ENCODE measurements around the gene NUDT13.
"Not testable (repeated sequence)": the region's sequence is repeated elsewhere in the genome, so short reads cannot be mapped to it uniquely, and the experiment has no call there.

Gene NUDT13

GRCh38 chr10:73099141-73099540, 11.1 kb upstream of the NUDT13 start:
- no peak for DNase-seq (ENCODE audit: low read depth, low spot score)

- no peak for DNase-seq (ENCODE audit: low read depth, low spot score)
Measured at GRCh38 chr10:73106301-73106700, 4.0 kb upstream of the NUDT13 start.

- not testable (repeated sequence) for DNase-seq (ENCODE audit: low read depth, low spot score)
Measured at GRCh38 chr10:73109248-73109652, 1.0 kb upstream of the NUDT13 start.

GRCh38 chr10:73112032-73112431, 1.8 kb downstream of the NUDT13 start:
- DNase-seq (ENCODE audit: low read depth, low spot score), result not testable (repeated sequence)

- DNase-seq (ENCODE audit: low read depth, low spot score), result no peak
Measured at GRCh38 chr10:73113551-73113950, 3.3 kb downstream of the NUDT13 start.

- DNase-seq (ENCODE audit: low read depth, low spot score), result no peak
Measured at GRCh38 chr10:73116017-73116416, 5.8 kb downstream of the NUDT13 start.

- no peak for DNase-seq (ENCODE audit: low read depth, low spot score)
Measured at GRCh38 chr10:73117976-73118743, 7.9 kb downstream of the NUDT13 start.

- no peak for DNase-seq (ENCODE audit: low read depth, low spot score)
Measured at GRCh38 chr10:73119457-73119856, 9.2 kb downstream of the NUDT13 start.

- no peak for DNase-seq (ENCODE audit: low read depth, low spot score)
Measured at GRCh38 chr10:73119952-73120351, 9.7 kb downstream of the NUDT13 start.

- DNase-seq (ENCODE audit: low read depth, low spot score), result no peak
Measured at GRCh38 chr10:73126343-73126742, 16.1 kb downstream of the NUDT13 start.

- DNase-seq (ENCODE audit: low read depth, low spot score), result no peak
Measured at GRCh38 chr10:73131301-73131700, 21.0 kb downstream of the NUDT13 start.

GRCh38 chr10:73131913-73132686, 21.8 kb downstream of the NUDT13 start:
- no peak for DNase-seq (ENCODE audit: low read depth, low spot score)

- no peak for DNase-seq (ENCODE audit: low read depth, low spot score)
Measured at GRCh38 chr10:73134727-73135126, 24.5 kb downstream of the NUDT13 start.

GRCh38 chr10:73136627-73137026, 26.4 kb downstream of the NUDT13 start:
- DNase-seq (ENCODE audit: low read depth, low spot score), result no peak

- no peak for DNase-seq (ENCODE audit: low read depth, low spot score)
Measured at GRCh38 chr10:73139251-73139650, 29.0 kb downstream of the NUDT13 start.

GRCh38 chr10:73141603-73142002, 31.3 kb downstream of the NUDT13 start:
- DNase-seq (ENCODE audit: low read depth, low spot score), result no peak

GRCh38 chr10:73150633-73151413, 40.6 kb downstream of the NUDT13 start:
- DNase-seq (ENCODE audit: low read depth, low spot score), result not testable (repeated sequence)

- DNase-seq (ENCODE audit: low read depth, low spot score), result no peak
Measured at GRCh38 chr10:73152009-73152408, 41.8 kb downstream of the NUDT13 start.

- DNase-seq (ENCODE audit: low read depth, low spot score), result no peak
Measured at GRCh38 chr10:73156054-73156453, 45.8 kb downstream of the NUDT13 start.

- no peak for DNase-seq (ENCODE audit: low read depth, low spot score)
Measured at GRCh38 chr10:73159038-73159648, 48.9 kb downstream of the NUDT13 start.

GRCh38 chr10:73161079-73161478, 50.8 kb downstream of the NUDT13 start:
- DNase-seq (ENCODE audit: low read depth, low spot score), result no peak

- DNase-seq (ENCODE audit: low read depth, low spot score), result no peak
Measured at GRCh38 chr10:73161662-73162061, 51.4 kb downstream of the NUDT13 start.

Measured in iPS DF 19.7 (cell line).